IMR-90 (cell line): ENCODE data around the gene CHST8. TPM values are rescaled to one million over a fixed set of nuclear protein-coding genes. Genes with fewer than 3 reads are reported as not detected.

Source experiments
- ATAC-seq: fragments of 200-7000 bp; cut with Tn5 transposase; 2 replicates; pipeline ENCODE4 v1.9.1; 2020; ENCODE audit warnings: low read depth, mild to moderate bottlenecking, moderate library complexity
- BruUV-seq: library from RNA; stranded (reverse); fragments of 400-500 nt; replicated peaks from 2 replicates; lab custom pipeline; 2021; lab: Mats Ljungman, UMichigan
- CTCF ChIA-PET: fragments of 300-600 bp; formaldehyde crosslinking; extraction: SDS; loops from one replicate; lab custom pipeline; 2021; ENCODE audit warnings: antibody characterized with exemption; lab: Yijun Ruan, JAX
- POLR2A ChIA-PET: fragments of 300-600 bp; sonication (Branson Sonifier 250); formaldehyde crosslinking; loops from one replicate; lab custom pipeline; 2022; ENCODE audit warnings: antibody characterized with exemption; ENCODE audit not compliant: unreplicated experiment; lab: Charles Lee
- DNase-seq: peaks from one replicate; pipeline ENCODE4 v3.0.0; 2013
- H2AFZ ChIP-seq: replicated peaks from 2 replicates; pipeline ENCODE3; 2013; ENCODE audit warnings: low read length, mild to moderate bottlenecking; ENCODE audit not compliant: poor library complexity
- H2AK5ac ChIP-seq: 2 replicates; pipeline ENCODE4 v1.6.1; 2013; ENCODE audit warnings: low read depth, low read length, inconsistent platforms
- H2AK9ac ChIP-seq: replicated peaks from 2 replicates; pipeline ENCODE3; 2013; ENCODE audit warnings: mild to moderate bottlenecking, low read depth, low read length, moderate library complexity; ENCODE audit not compliant: poor library complexity
- H2BK120ac ChIP-seq: 2 replicates; pipeline ENCODE4 v1.6.1; 2013; ENCODE audit warnings: low read depth, low read length, inconsistent platforms
- H2BK15ac ChIP-seq: 3 replicates; pipeline ENCODE4 v1.6.1; 2013; ENCODE audit warnings: low read depth, low read length, inconsistent platforms
- H2BK20ac ChIP-seq: 2 replicates; pipeline ENCODE4 v1.6.1; 2013; ENCODE audit warnings: low read depth, mild to moderate bottlenecking, inconsistent platforms, low read length, moderate library complexity
- H2BK5ac ChIP-seq: 2 replicates; pipeline ENCODE4 v1.6.1; 2013; ENCODE audit warnings: mild to moderate bottlenecking, low read depth, low read length, inconsistent platforms; ENCODE audit not compliant: poor library complexity, severe bottlenecking
- H3K14ac ChIP-seq: replicated peaks from 2 replicates; pipeline ENCODE4 v1.6.1; 2013; ENCODE audit warnings: low read depth, low read length, inconsistent platforms
- H3K18ac ChIP-seq: 2 replicates; pipeline ENCODE4 v1.6.1; 2013; ENCODE audit warnings: low read depth, low read length, control low read depth
- H3K23ac ChIP-seq: 2 replicates; pipeline ENCODE4 v1.6.1; 2013; ENCODE audit warnings: low read depth, low read length, inconsistent platforms
- H3K27ac ChIP-seq: 2 replicates; pipeline ENCODE4 v1.5.1; 2013; ENCODE audit warnings: mild to moderate bottlenecking, control low read depth, low read length; ENCODE audit not compliant: insufficient read depth
- H3K27me3 ChIP-seq: 2 replicates; pipeline ENCODE4 v1.6.1; 2013; ENCODE audit warnings: low read length; ENCODE audit not compliant: control insufficient read depth, insufficient read depth
- H3K36me3 ChIP-seq: 2 replicates; pipeline ENCODE4 v1.6.1; 2013; ENCODE audit warnings: low read length, mixed read lengths; ENCODE audit not compliant: control insufficient read depth, insufficient read depth
- H3K4ac ChIP-seq: 2 replicates; pipeline ENCODE4 v1.6.1; 2013; ENCODE audit warnings: low read depth, low read length, inconsistent platforms
- H3K4me1 ChIP-seq: 2 replicates; pipeline ENCODE4 v1.6.1; 2013; ENCODE audit warnings: low read length, mixed read lengths; ENCODE audit not compliant: control insufficient read depth, insufficient read depth
- H3K4me2 ChIP-seq: 2 replicates; pipeline ENCODE4 v1.6.1; 2013; ENCODE audit warnings: low read depth, mild to moderate bottlenecking, control low read depth, low read length, moderate library complexity
- H3K4me3 ChIP-seq: 2 replicates; pipeline ENCODE4 v1.5.1; 2013; ENCODE audit warnings: low read depth, mild to moderate bottlenecking, control low read depth, low read length, moderate library complexity; ENCODE audit not compliant: insufficient read depth
- H3K56ac ChIP-seq: 2 replicates; pipeline ENCODE4 v1.6.1; 2013; ENCODE audit warnings: low read length, inconsistent platforms; ENCODE audit not compliant: insufficient read depth; ENCODE audit errors: extremely low read depth
- H3K79me1 ChIP-seq, 2 experiments: 2 replicates each; pipeline ENCODE4 v1.6.1; 2013; ENCODE audit warnings: low read length in 2 of 2, inconsistent platforms in 1 of 2, low read depth in 1 of 2
- H3K9ac ChIP-seq: 2 replicates; pipeline ENCODE4 v1.6.1; 2013; ENCODE audit warnings: low read depth, low read length, control low read depth
- H3K9me1 ChIP-seq: 2 replicates; pipeline ENCODE4 v1.6.1; 2013; ENCODE audit warnings: low read length, inconsistent platforms; ENCODE audit not compliant: insufficient read depth
- H3K9me3 ChIP-seq: 2 replicates; pipeline ENCODE4 v1.6.1; 2013; ENCODE audit warnings: low read length; ENCODE audit not compliant: control insufficient read depth, insufficient read depth
- H4K20me1 ChIP-seq: 2 replicates; pipeline ENCODE4 v1.6.1; 2013; ENCODE audit warnings: low read length, inconsistent platforms; ENCODE audit not compliant: insufficient read depth
- H4K5ac ChIP-seq: 2 replicates; pipeline ENCODE4 v1.6.1; 2013; ENCODE audit warnings: mild to moderate bottlenecking, low read depth, low read length, control low read depth
- H4K8ac ChIP-seq, 2 experiments: 2 replicates each; pipeline ENCODE4 v1.6.1; 2013; ENCODE audit warnings: low read depth in 2 of 2, low read length in 2 of 2, control low read depth in 1 of 2, inconsistent platforms in 1 of 2
- H4K91ac ChIP-seq: 2 replicates; pipeline ENCODE4 v1.6.1; 2013; ENCODE audit warnings: low read depth, low read length, inconsistent platforms; ENCODE audit not compliant: insufficient read depth
- MAZ ChIP-seq: IDR thresholded peaks from 2 replicates; pipeline ENCODE4 v1.6.1; 2012; ENCODE audit warnings: low read depth, mild to moderate bottlenecking, low read length, improper control_type of control experiment, moderate library complexity, borderline replicate concordance
- POLR2A ChIP-seq: IDR thresholded peaks from 2 replicates; pipeline ENCODE4 v1.6.1; 2012; ENCODE audit warnings: mild to moderate bottlenecking, low read depth, low read length
- WGBS, 2 experiments: methylation state at CpG; one replicate each; pipeline versions ENCODE4 v1.1.5 to v1.1.7; 2013; ENCODE audit warnings: missing lambda C conversion rate in 2 of 2; ENCODE audit not compliant: insufficient read length in 1 of 2; ENCODE audit errors: extremely low coverage in 2 of 2; 5-methylcytosine and 5-hydroxymethylcytosine counted together
- dilution Hi-C: fragments of 300-500 bp; cut with HindIII; formaldehyde crosslinking; loops from one replicate; pipeline ENCODE4 v1.14.3; 2018; ENCODE audit warnings: low sequenced_read_pairs; ENCODE audit not compliant: unreplicated experiment
- in situ Hi-C: fragments of 300-500 bp; cut with MboI; formaldehyde crosslinking; loops from 3 replicates; pipeline ENCODE4 v1.14.3; 2019; ENCODE audit warnings: low sequenced_read_pairs, inconsistent platforms, mixed read lengths
- intact Hi-C: fragments of 100-400 bp; cut with micrococcal nuclease; formaldehyde crosslinking; loops from 2 replicates; pipeline ENCODE4 v1.10.0; 2022
- polyA plus RNA-seq, 3 experiments: library from polyadenylated mRNA; depleted of rRNA; stranded (reverse); fragments of >200 nt; gene quantifications; 2 replicates each; pipeline ENCODE4 v1.2.3, GENCODE V29; 2012; ENCODE audit warnings: low replicate concordance in 1 of 3
- total RNA-seq: library from RNA; depleted of rRNA; stranded (reverse); fragments of >200 nt; gene quantifications from 2 replicates; pipeline ENCODE4 v1.2.3, GENCODE V29; 2012
- TF ChIP-seq, protein P1 (sequence below): fragments of 150-350 bp; IDR thresholded peaks from 2 replicates; pipeline ENCODE4 v1.6.1; 2016; ENCODE audit warnings: low read depth, mild to moderate bottlenecking, low read length, moderate library complexity, borderline replicate concordance
- TF ChIP-seq, protein P2 (sequence below): fragments of 150-350 bp; IDR thresholded peaks from 2 replicates; pipeline ENCODE4 v1.6.1; 2017; ENCODE audit warnings: mild to moderate bottlenecking, antibody characterized with exemption, low read length, low read depth

CHST8 gene
- total and polyA plus RNA-seq, 2 of the 4 experiments (the other 2 are of a cell fraction) = not detected

DNA sequence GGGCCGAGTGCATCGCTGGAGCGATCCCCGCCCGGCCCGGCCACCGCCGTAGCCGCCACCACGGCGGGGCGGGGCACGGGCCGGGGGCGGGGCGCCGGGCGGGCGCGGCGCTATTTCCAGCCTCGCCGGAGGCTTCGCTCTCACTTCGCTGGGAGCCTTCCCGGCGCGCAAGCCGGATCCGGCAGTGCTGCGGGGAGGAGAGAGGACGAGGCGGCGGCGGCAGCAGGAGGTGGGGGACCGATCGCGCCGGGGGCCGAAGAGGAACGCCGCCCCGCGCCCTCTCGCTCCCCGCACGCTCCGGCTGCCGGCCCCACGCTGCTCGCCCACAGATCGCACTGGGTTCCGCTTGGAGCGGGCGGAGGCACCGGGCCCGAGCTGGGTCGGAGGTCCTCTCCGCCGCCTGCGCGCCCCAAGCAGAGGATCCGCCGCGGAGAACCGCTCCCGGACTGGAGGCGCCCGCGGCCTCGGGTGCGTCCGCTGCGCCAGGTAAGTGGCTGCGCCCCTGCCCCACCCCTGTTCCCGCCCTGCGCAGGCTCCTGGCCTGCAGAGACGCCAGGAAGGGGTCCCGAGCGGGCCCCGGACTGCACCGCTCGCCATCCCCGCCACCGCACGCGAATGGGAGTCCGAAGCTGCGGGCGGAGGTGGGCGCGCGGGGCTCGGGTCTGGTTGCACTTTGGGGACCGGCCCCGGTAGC is at the start of gene CHST8 (continued):
- TF ChIP-seq, protein P1, sequence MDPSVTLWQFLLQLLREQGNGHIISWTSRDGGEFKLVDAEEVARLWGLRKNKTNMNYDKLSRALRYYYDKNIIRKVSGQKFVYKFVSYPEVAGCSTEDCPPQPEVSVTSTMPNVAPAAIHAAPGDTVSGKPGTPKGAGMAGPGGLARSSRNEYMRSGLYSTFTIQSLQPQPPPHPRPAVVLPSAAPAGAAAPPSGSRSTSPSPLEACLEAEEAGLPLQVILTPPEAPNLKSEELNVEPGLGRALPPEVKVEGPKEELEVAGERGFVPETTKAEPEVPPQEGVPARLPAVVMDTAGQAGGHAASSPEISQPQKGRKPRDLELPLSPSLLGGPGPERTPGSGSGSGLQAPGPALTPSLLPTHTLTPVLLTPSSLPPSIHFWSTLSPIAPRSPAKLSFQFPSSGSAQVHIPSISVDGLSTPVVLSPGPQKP = no peak
- TF ChIP-seq MAZ (no peak), POLR2A (no peak)

DNA sequence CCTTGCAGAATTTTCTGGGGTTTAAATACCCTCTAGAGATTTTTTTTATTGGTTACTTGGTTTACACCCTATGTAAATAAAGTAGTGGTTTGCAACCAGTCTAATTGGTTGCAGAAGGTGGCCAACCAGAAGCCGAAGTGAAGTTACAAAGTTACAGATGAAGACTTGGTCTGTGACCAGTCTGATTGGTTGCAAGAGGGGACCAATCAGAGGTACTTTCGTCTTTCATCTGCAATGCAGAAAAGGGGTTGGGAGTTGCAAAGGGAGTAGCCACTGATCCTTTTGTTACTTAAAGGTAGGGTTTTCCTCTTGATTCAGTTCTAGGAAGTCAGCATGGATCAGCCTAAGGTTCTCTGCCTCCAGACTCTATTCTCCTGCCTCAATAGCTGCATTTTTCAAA is 48.8 kb upstream of the CHST8 start:
- no peak overlapping the region for H2AK5ac ChIP-seq
- no peaks in the 10 kb centered on the region for H3K27me3 ChIP-seq
- DNase-seq = no peak
- no peaks in the 10 kb centered on the region for H3K4me1 ChIP-seq
- no peak overlapping the region for H2BK20ac ChIP-seq
- no peak overlapping the region for H3K14ac ChIP-seq
- no peak overlapping the region for H2BK120ac ChIP-seq
- intact Hi-C loops (no loop called here), in situ Hi-C loops (no loop called here), dilution Hi-C loops (no loop called here)
- no peak overlapping the region for H3K4me3 ChIP-seq
- no peak overlapping the region for H2AFZ ChIP-seq
- no peak overlapping the region for H2AK9ac ChIP-seq
- no peak overlapping the region for H3K27ac ChIP-seq
- no peaks in the 10 kb centered on the region for H3K36me3 ChIP-seq
- H3K56ac ChIP-seq = no peak overlapping the region
- H4K20me1 ChIP-seq = no peaks in the 10 kb centered on the region
- no peak overlapping the region for H2BK5ac ChIP-seq
- no peak overlapping the region for H3K18ac ChIP-seq
- WGBS, 2 experiments = 33% methylated on average over 1 of the region's 2 CpGs; no CpG with 5 or more reads in 1 of the 2 experiments
- no peaks in the 10 kb centered on the region for H3K9me1 ChIP-seq
- no peak overlapping the region for H2BK15ac ChIP-seq
- ChIA-PET POLR2A (no interaction called here), CTCF (interaction anchor here (0.5 kb wide), 1 partner anchor 222 kb away, joined by 3 read pairs; no protein-coding TSS in a partner anchor)
- H3K9ac ChIP-seq = no peak overlapping the region
- no TSS peak for BruUV-seq
- no peak overlapping the region for H3K23ac ChIP-seq
- no peak overlapping the region for H4K8ac ChIP-seq
- TF ChIP-seq, protein P2, sequence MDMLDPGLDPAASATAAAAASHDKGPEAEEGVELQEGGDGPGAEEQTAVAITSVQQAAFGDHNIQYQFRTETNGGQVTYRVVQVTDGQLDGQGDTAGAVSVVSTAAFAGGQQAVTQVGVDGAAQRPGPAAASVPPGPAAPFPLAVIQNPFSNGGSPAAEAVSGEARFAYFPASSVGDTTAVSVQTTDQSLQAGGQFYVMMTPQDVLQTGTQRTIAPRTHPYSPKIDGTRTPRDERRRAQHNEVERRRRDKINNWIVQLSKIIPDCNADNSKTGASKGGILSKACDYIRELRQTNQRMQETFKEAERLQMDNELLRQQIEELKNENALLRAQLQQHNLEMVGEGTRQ = no peak
- no peak for ATAC-seq
- H3K4ac ChIP-seq = no peak overlapping the region
- H3K9me3 ChIP-seq = peaks cover 4% of the 10 kb centered on the region; the same call in 1 of the 2 replicates
- no peak overlapping the region for H4K5ac ChIP-seq
- no peak overlapping the region for H3K4me2 ChIP-seq
- H4K91ac ChIP-seq = no peak overlapping the region
- no peaks in the 10 kb centered on the region for H3K79me1 ChIP-seq
